ENCODE results near the gene MLNR. TPM values are rescaled to one million over a fixed set of nuclear protein-coding genes. Genes with fewer than 3 reads are reported as not detected.

Gene MLNR
- total and polyA plus RNA-seq, 4 donors = 0.09 TPM; not detected in 3

DNA sequence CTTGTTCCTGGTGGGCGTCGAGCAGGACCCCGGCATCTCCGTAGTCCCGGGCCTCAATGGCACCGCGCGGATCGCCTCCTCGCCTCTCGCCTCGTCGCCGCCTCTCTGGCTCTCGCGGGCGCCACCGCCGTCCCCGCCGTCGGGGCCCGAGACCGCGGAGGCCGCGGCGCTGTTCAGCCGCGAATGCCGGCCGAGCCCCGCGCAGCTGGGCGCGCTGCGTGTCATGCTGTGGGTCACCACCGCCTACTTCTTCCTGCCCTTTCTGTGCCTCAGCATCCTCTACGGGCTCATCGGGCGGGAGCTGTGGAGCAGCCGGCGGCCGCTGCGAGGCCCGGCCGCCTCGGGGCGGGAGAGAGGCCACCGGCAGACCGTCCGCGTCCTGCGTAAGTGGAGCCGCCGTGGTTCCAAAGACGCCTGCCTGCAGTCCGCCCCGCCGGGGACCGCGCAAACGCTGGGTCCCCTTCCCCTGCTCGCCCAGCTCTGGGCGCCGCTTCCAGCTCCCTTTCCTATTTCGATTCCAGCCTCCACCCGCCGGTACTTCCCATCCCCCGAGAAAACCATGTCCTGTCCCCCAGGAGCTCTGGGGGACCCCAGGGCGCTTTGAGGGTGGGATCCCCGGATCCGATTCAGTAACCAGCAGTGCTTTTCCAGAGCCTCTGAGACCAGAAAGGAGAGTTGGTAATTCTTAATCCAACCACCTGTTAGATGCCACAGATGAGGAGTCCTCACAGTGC lies 885 bp downstream of the MLNR start:
- Histone ChIP-seq H3K27ac (ENCODE audit: low read depth in 1 of 2, low read length in 2 of 2) (no peak overlapping the region), H3K27me3 (ENCODE audit: control insufficient read depth in 4 of 4, insufficient read depth in 4 of 4, low read length in 3 of 4) (peaks cover 0 to 3% (median 0%) of the 10 kb centered on the region in 4 donors), H3K9me3 (ENCODE audit: control insufficient read depth in 4 of 4, low read length in 3 of 4) (peaks cover 0 to 3% (median 0%) of the 10 kb centered on the region in 4 donors), H3K4me3 (ENCODE audit: low read depth in 1 of 3, low read length in 3 of 3) (peak overlapping the region in 1 of 3 donors; percentile 64), H3K4me1 (ENCODE audit: control insufficient read depth in 4 of 4, insufficient read depth in 4 of 4, low read length in 3 of 4) (peaks cover 6 to 24% (median 14%) of the 10 kb centered on the region in 4 donors), H3K36me3 (ENCODE audit: control insufficient read depth in 4 of 4, insufficient read depth in 3 of 4, low read depth in 1 of 4, low read length in 3 of 4) (no peaks in the 10 kb centered on the region), H3K9ac (ENCODE audit: low read depth in 1 of 2, low read length in 2 of 2) (no peak overlapping the region)
- no peak for TF ChIP-seq YY1 (IDR thresholded peaks at IDR 0.05)
- no peak for TF ChIP-seq FOXA2 (IDR thresholded peaks at IDR 0.05)
- TF ChIP-seq HNF4G (IDR thresholded peaks at IDR 0.05) = no peak
- TF ChIP-seq, protein P1, sequence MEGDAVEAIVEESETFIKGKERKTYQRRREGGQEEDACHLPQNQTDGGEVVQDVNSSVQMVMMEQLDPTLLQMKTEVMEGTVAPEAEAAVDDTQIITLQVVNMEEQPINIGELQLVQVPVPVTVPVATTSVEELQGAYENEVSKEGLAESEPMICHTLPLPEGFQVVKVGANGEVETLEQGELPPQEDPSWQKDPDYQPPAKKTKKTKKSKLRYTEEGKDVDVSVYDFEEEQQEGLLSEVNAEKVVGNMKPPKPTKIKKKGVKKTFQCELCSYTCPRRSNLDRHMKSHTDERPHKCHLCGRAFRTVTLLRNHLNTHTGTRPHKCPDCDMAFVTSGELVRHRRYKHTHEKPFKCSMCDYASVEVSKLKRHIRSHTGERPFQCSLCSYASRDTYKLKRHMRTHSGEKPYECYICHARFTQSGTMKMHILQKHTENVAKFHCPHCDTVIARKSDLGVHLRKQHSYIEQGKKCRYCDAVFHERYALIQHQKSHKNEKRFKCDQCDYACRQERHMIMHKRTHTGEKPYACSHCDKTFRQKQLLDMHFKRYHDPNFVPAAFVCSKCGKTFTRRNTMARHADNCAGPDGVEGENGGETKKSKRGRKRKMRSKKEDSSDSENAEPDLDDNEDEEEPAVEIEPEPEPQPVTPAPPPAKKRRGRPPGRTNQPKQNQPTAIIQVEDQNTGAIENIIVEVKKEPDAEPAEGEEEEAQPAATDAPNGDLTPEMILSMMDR (IDR thresholded peaks at IDR 0.05; ENCODE audit: low read depth, low read length, missing input control) = no peak
- TF ChIP-seq RXRA (IDR thresholded peaks at IDR 0.05) = no peak
- TF ChIP-seq RAD21 (IDR thresholded peaks at IDR 0.05) = no peak
- TF ChIP-seq GABPA (IDR thresholded peaks at IDR 0.05 in 1 of 2, conservative IDR thresholded peaks at IDR 0.05 in 1 of 2) = no peak
- TF ChIP-seq JUND (IDR thresholded peaks at IDR 0.05) = no peak
- TF ChIP-seq, protein P2, sequence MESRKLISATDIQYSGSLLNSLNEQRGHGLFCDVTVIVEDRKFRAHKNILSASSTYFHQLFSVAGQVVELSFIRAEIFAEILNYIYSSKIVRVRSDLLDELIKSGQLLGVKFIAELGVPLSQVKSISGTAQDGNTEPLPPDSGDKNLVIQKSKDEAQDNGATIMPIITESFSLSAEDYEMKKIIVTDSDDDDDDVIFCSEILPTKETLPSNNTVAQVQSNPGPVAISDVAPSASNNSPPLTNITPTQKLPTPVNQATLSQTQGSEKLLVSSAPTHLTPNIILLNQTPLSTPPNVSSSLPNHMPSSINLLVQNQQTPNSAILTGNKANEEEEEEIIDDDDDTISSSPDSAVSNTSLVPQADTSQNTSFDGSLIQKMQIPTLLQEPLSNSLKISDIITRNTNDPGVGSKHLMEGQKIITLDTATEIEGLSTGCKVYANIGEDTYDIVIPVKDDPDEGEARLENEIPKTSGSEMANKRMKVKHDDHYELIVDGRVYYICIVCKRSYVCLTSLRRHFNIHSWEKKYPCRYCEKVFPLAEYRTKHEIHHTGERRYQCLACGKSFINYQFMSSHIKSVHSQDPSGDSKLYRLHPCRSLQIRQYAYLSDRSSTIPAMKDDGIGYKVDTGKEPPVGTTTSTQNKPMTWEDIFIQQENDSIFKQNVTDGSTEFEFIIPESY (IDR thresholded peaks at IDR 0.05) = no peak
- no peak for TF ChIP-seq HNF4A (conservative IDR thresholded peaks at IDR 0.05)
- no peak for TF ChIP-seq EGR1 (IDR thresholded peaks at IDR 0.05; ENCODE audit: low read depth in 2 of 2)
- TF ChIP-seq SP1 (IDR thresholded peaks at IDR 0.05) = no peak
- no peak for TF ChIP-seq MAX (IDR thresholded peaks at IDR 0.05)
- 21% methylated on average over 73 of the region's 73 CpGs for WGBS
- no peak for DNase-seq (ENCODE audit: low spot score)

GRCh38 chr13:49221590-49221965 lies 1.4 kb downstream of the MLNR start:
- Histone ChIP-seq H3K9me3 (ENCODE audit: control insufficient read depth in 4 of 4, low read length in 3 of 4) (peaks cover 0 to 3% (median 0%) of the 10 kb centered on the region in 4 donors), H3K4me3 (ENCODE audit: low read depth in 1 of 3, low read length in 3 of 3) (no peak overlapping the region), H3K36me3 (ENCODE audit: control insufficient read depth in 4 of 4, insufficient read depth in 3 of 4, low read depth in 1 of 4, low read length in 3 of 4) (no peaks in the 10 kb centered on the region), H3K27ac (ENCODE audit: low read depth in 1 of 2, low read length in 2 of 2) (no peak overlapping the region), H3K4me1 (ENCODE audit: control insufficient read depth in 4 of 4, insufficient read depth in 4 of 4, low read length in 3 of 4) (peaks cover 6 to 24% (median 14%) of the 10 kb centered on the region in 4 donors), H3K27me3 (ENCODE audit: control insufficient read depth in 4 of 4, insufficient read depth in 4 of 4, low read length in 3 of 4) (peaks cover 0 to 3% (median 0%) of the 10 kb centered on the region in 4 donors), H3K9ac (ENCODE audit: low read depth in 1 of 2, low read length in 2 of 2) (no peak overlapping the region)
- 83% methylated on average over 4 of the region's 4 CpGs for WGBS
- no peak for DNase-seq (ENCODE audit: low spot score)
- TF ChIP-seq HNF4A (conservative IDR thresholded peaks at IDR 0.05) (no peak), RAD21 (IDR thresholded peaks at IDR 0.05) (no peak), TAF1 (conservative IDR thresholded peaks at IDR 0.05) (no peak), REST (IDR thresholded peaks at IDR 0.05) (no peak), MAX (IDR thresholded peaks at IDR 0.05) (no peak), HNF4G (IDR thresholded peaks at IDR 0.05) (no peak), YY1 (IDR thresholded peaks at IDR 0.05) (no peak), EGR1 (IDR thresholded peaks at IDR 0.05; ENCODE audit: low read depth in 2 of 2) (no peak)

Measured in liver (tissue), 9 donors.